ENCODE measurements around the gene CIDEC.

The CIDEC gene

GRCh38 chr3:9913601-9914000 is 33.5 kb upstream of the CIDEC start:
- no peak overlapping the region for H2AFZ ChIP-seq (ENCODE audit: low read depth, low read length, severe bottlenecking)
- no peak overlapping the region for H3K9ac ChIP-seq (ENCODE audit: low read length)
- no peaks in the 10 kb centered on the region for H3F3A ChIP-seq (ENCODE audit: insufficient read depth)
- no peaks in the 10 kb centered on the region for H3K79me2 ChIP-seq (ENCODE audit: insufficient read depth, low read length)
- H3K4me3 ChIP-seq (ENCODE audit: insufficient read depth, low read length, poor library complexity, severe bottlenecking): no peak overlapping the region
- no peak overlapping the region for H3K27ac ChIP-seq (ENCODE audit: low read depth, low read length)
- TF ChIP-seq CTCF (IDR thresholded peaks at IDR 0.05; ENCODE audit: insufficient read depth, low read length, poor library complexity, severe bottlenecking): no peak
- no peaks in the 10 kb centered on the region for H4K20me1 ChIP-seq (ENCODE audit: low read depth, low read length)
- no peaks in the 10 kb centered on the region for H3K9me2 ChIP-seq (replicated peaks; ENCODE audit: insufficient read depth, low read length)
- H3K36me3 ChIP-seq (ENCODE audit: low read length): no peaks in the 10 kb centered on the region
- no peaks in the 10 kb centered on the region for H3K9me3 ChIP-seq (ENCODE audit: insufficient read depth, low read length)
- no peak overlapping the region for H3K4me2 ChIP-seq (ENCODE audit: low read depth, low read length, poor library complexity, severe bottlenecking)
- H3K27me3 ChIP-seq (ENCODE audit: low read length): no peaks in the 10 kb centered on the region

GRCh38 chr3:9912294-9912935 is 32.4 kb upstream of the CIDEC start:
- TF ChIP-seq EZH2phosphoT487 (conservative IDR thresholded peaks at IDR 0.05; ENCODE audit: low read length): no peak
- no peak for TF ChIP-seq CTCF (IDR thresholded peaks at IDR 0.05; ENCODE audit: insufficient read depth, low read length, poor library complexity, severe bottlenecking)
- no peak overlapping the region for H3K27ac ChIP-seq (ENCODE audit: low read depth, low read length)
- H3K9me2 ChIP-seq (replicated peaks; ENCODE audit: insufficient read depth, low read length): no peaks in the 10 kb centered on the region
- no peak overlapping the region for H3K4me3 ChIP-seq (ENCODE audit: insufficient read depth, low read length, poor library complexity, severe bottlenecking)
- no peaks in the 10 kb centered on the region for H3K9me3 ChIP-seq (ENCODE audit: insufficient read depth, low read length)
- H3K4me2 ChIP-seq (ENCODE audit: low read depth, low read length, poor library complexity, severe bottlenecking): no peak overlapping the region
- no peak overlapping the region for H2AFZ ChIP-seq (ENCODE audit: low read depth, low read length, severe bottlenecking)
- no peaks in the 10 kb centered on the region for H4K20me1 ChIP-seq (ENCODE audit: low read depth, low read length)
- no peaks in the 10 kb centered on the region for H3K36me3 ChIP-seq (ENCODE audit: low read length)
- H3K79me2 ChIP-seq (ENCODE audit: insufficient read depth, low read length): no peaks in the 10 kb centered on the region
- no peak overlapping the region for H3K9ac ChIP-seq (ENCODE audit: low read length)
- H3F3A ChIP-seq (ENCODE audit: insufficient read depth): no peaks in the 10 kb centered on the region
- H3K27me3 ChIP-seq (ENCODE audit: low read length): no peaks in the 10 kb centered on the region

GRCh38 chr3:9911863-9912262 is 31.8 kb upstream of the CIDEC start:
- no peaks in the 10 kb centered on the region for H3K27me3 ChIP-seq (ENCODE audit: low read length)
- H3K9me3 ChIP-seq (ENCODE audit: insufficient read depth, low read length): no peaks in the 10 kb centered on the region
- no peaks in the 10 kb centered on the region for H3F3A ChIP-seq (ENCODE audit: insufficient read depth)
- no peak overlapping the region for H2AFZ ChIP-seq (ENCODE audit: low read depth, low read length, severe bottlenecking)
- H3K9ac ChIP-seq (ENCODE audit: low read length): no peak overlapping the region
- no peak overlapping the region for H3K4me3 ChIP-seq (ENCODE audit: insufficient read depth, low read length, poor library complexity, severe bottlenecking)
- H4K20me1 ChIP-seq (ENCODE audit: low read depth, low read length): no peaks in the 10 kb centered on the region
- no peak overlapping the region for H3K27ac ChIP-seq (ENCODE audit: low read depth, low read length)
- H3K9me2 ChIP-seq (replicated peaks; ENCODE audit: insufficient read depth, low read length): no peaks in the 10 kb centered on the region
- no peak overlapping the region for H3K4me2 ChIP-seq (ENCODE audit: low read depth, low read length, poor library complexity, severe bottlenecking)
- no peaks in the 10 kb centered on the region for H3K79me2 ChIP-seq (ENCODE audit: insufficient read depth, low read length)
- no peak for TF ChIP-seq EZH2phosphoT487 (conservative IDR thresholded peaks at IDR 0.05; ENCODE audit: low read length)
- TF ChIP-seq CTCF (IDR thresholded peaks at IDR 0.05; ENCODE audit: insufficient read depth, low read length, poor library complexity, severe bottlenecking): no peak
- H3K36me3 ChIP-seq (ENCODE audit: low read length): no peaks in the 10 kb centered on the region
